Left renal cortex interstitium (tissue), 4 donors: ENCODE data around the gene TBC1D22A. TPM values are rescaled to one million over a fixed set of nuclear protein-coding genes. Genes with fewer than 3 reads are reported as not detected.

Source experiments
- DNase-seq, 4 donors: peaks; one replicate each; pipeline ENCODE4 v3.0.0-alpha.2; 2013; ENCODE audit warnings: low read depth in 4 of 4, low spot score in 2 of 4, missing footprints in 1 of 4
- polyA plus RNA-seq, 4 donors: library from polyadenylated mRNA; unstranded; fragments of 120-200 nt; gene quantifications; one replicate each; pipeline ENCODE4 v1.2.1, GENCODE V29; 2013; ENCODE audit not compliant: insufficient read length in 4 of 4

TBC1D22A gene
- polyA plus RNA-seq, 4 donors, result 17.1 to 19.2 (median 18.4) TPM

DNA sequence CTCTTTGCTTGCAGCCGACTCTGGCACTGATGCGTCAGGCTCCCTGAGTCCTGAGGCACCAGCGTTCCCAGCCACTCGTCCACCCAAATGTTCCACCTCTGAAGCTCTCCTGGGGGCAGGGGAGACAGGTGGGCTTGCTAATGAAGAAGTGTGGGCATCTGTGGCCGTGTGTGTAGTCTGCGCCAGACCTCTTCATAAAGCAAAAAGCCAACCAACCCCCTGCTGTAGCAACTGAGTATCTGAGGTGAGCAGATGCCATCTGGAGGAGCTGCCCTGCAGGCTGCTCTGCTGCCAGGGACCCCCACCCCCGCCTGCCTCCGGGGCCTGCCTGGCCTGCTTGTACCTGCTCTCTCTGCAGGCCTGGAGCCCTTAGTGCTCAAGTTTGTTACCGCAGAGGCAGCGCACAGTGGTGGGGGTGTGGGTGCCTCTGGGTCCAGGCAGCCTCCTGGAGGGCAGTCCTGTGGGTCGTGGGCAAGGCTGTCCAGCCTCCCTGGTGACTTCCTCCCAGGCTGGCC is 272.5 kb downstream of the TBC1D22A start:
- no peak for DNase-seq

DNA sequence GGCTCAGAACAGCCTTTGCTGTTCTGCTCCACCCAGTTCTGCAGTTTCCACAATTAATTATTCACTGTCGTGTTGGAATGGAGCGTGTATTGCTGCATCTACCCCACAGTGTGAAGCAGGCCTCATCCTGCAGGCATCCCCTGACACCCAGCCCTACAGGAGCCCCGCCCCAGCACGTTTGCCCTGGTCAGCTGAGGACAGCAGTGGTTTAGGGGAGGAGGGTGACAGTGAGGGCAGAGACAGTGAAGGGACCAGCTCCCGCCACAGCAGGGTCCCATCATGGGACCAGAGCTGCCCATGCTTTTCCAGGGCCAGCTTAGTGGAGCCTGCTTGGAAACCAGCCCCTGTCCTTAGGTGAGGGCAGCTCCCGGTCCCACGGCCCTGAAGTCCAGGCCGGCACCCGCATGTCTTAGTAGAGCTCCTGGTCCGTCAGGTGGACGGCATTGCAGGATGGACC is 273.0 kb downstream of the TBC1D22A start:
- no peak for DNase-seq

DNA sequence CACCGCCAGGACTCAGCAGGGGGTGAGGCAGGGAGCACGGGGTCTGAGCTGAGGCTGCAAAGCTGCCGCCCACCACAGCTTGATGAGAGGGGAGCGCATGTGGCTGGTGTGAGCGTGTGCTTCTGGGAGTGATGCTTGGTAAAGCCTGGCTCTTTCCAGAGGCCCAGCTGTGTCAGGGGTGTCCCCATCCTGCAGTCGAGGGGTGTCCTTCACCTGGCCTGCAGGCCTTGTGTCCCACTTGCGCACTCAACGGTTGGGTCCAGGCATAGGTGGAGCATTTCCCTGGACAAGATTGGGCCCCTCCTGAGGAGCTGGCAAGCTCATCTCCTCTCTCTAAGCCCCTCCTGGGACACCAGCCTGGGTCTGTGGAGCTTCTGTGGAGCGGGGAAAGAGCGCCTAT is 273.9 kb downstream of the TBC1D22A start:
- no peak for DNase-seq

DNA sequence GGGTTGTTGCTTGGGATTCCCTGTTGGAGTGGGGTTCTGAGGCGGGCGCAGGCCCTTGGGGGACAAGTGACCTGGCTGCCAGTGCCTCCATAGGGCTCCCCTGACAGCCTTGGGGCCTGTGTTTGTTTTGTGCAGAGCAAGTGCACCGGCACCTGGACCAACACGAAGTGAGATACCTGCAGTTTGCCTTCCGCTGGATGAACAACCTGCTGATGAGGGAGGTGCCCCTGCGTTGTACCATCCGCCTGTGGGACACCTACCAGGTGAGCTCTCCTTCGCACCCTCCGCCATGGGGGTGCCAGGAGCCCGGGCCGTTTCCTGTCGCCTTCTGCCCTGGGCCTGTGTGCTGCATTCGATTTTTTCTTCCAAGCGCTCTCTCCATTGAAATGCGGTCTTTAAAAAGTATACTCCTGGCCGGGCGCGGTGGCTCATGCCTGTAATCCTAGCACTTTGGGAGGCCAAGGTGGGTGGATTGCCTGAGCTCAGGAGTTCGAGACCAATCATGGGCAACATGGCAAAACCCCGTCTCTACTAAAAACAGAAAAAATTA is 274.6 kb downstream of the TBC1D22A start:
- DNase-seq, result no peak

DNA sequence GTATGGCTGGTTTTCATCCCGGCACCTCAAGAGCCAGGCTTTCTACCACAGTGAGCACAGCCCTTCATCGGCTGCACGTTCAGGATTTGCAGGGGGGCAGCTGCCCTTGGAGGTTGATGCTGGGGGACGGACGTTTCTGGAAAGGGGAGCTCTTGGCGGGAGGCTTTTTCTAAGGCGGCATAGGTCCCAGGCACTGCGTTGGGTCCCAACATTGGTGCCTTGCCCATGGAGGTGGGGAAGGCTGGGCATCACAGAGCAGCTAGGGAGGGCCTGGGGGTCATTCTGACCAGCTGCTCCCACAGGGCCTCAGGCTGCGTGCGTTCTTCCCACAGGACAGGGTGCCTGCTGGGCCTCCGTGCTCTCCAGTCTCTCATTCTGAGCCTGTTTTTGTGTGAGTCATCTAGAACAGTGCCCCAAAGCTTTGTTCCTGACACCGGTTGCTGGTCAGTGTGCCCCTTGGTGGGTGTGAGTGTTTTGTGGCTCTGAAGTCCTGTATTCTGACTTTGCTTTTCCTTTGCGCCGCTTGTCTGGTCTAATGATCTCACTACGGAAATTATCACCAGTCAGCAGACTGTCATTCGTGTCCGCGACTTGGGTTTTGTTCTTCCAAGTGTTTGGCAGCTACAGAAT is 275.9 kb downstream of the TBC1D22A start:
- no peak for DNase-seq

DNA sequence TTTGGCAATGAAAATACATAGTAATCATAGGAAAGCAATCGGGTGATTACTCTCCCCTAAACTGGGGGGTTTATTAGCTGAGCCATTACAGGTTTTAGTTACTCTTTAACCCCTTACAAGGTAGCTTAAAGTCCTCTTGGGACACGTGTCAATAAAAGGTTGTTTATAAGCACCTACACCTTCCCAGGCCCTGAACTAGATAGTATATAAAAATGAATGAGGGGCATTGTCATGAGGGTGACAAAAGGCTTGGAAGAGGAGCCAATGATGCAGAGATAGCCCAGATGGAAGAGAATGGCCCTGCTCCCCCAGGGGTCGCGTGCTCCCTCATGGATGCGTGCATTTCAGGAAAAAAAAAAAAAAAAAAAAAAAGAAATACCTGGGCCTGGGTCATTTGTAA is 276.9 kb downstream of the TBC1D22A start:
- DNase-seq, result no peak

DNA sequence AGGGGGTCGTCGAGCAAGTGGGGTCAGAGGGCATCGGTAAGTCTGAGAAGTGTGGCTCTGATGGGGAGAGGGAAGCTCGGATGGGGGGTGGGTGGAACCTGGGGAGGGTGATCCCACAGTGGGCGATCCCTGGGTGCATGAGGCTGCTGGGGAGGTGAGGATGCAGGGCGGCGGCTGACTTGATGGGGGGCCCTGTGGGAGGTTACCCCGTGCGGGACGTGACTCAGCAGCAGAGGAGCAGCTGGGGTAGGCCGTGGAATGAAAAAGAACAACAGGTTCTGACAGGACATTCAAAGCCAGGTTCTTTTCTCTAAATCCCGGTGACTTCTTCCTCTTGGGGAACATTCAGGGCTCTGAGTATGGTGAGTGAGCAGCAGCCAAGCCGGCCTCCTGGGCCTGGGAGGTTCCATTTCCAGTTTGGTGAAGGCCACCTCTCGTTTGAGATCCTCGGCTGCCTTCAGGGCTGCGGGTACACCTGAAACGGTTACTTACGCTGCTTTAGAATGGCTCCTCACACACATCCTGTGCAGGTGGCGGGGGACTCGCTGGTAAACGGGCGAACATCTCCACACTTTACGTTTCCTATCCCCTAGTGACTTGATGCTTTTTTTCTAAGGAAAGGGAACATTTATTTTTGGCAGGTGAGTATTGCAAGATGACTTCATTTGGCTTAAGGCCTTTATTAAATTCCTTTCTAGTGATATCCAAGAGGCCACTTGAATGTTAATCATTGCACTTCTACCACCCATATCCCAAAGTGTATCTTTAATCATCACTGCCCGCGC is 278.2 kb downstream of the TBC1D22A start:
- no peak for DNase-seq

DNA sequence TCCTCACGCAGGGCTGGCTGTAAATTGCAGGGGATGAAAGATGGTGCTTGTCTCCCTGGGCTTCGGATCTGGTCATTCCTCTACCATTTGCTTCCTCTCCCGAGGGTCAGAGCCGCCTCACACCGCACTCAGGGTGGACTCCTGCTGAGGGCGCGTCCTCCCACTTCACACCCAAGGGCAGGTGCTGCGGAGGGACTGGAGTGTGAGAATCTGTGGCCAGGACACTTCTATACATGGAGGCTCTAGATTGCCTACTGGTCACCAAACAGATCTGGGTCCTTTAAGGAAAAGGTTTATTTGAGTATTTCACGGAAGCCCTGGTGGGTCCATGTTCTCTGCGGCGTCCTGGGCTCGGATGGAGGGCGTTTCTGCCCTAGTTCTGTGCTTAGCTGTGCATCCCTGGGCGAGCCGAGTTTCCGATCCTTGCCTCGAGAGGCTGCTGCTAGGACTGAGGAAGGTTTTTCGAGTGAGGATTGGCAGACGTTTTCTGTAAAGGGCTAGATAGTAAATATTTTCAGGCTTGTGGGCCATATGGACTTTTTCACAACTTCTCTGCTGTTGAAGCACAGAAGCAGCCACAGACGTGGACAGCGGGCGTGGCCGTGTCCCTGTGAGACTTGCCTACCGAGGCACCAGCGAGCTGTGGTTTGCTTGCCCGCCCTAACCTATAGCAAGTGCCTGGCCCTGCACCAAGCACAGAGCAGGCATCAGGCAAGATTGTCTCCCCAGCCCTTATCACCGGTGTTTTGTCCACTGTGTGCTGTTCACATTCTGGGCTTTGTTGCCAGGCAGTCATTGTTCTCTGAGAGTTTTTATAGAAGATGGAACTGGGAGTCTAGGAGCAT is 279.0 kb downstream of the TBC1D22A start:
- no peak for DNase-seq

DNA sequence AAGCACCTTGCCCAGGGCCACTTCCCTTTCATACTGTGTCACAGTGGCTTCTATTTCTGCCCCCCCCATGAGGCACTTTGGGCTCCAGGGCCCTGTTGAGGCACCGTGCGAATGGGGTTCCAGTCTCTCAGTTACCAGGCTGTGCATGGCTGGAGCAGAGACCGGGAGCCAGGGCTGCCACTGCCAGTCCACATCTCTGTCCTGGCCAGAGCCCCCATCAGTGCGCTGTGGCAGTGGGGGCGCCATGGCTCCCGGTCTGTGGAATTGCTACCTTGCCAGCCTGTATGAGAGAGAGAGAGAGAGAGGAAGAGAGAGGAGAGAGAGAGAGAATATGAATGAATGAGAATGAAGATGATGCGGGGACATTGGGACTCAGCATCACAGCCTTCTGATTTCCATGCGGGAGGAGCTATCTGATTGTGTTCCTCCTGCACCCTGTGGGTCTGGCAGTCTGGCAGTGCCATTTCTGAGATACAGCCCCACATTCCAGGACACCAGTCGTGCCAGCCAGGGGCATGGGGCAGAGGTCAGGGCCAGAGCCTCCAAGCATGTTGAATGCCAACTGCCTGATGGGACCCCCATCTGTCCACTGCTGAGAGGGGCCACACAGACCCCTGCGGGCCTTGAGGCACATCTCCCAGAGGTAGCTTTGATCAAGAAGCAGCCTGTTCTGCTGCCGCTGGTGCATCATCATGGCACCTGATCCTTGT is 279.8 kb downstream of the TBC1D22A start:
- no peak for DNase-seq

DNA sequence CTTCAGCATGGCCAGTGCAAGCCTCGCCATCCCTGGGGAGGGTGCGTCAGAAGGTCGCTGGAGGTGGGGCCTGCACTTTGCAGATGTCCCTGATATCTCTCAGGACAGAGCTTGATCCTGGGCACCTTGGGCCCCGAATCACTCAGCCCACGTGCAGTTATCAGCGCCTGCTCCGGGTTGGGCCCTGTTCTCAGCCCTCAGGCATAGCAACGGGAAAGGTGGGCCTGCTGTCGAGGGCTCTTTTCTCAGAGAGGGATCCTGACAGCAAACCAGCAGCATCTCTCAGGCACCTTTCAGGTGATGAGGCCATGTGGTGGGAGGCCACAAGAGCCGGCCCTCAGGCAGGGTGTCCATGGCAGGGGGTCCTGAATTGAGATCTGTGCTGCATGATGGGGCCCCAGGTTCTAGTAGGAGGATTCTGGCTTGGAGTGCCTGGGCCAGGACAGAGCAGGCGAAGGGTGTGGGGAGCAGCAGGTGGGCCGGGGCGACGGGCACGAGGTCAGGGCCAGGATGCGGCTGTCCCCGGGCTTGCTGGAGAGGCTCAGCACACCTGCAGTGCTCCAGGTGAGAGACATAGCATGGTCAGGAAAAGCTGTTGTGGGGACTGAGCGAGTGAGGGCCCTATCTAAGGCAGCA is 280.5 kb downstream of the TBC1D22A start:
- no peak for DNase-seq

DNA sequence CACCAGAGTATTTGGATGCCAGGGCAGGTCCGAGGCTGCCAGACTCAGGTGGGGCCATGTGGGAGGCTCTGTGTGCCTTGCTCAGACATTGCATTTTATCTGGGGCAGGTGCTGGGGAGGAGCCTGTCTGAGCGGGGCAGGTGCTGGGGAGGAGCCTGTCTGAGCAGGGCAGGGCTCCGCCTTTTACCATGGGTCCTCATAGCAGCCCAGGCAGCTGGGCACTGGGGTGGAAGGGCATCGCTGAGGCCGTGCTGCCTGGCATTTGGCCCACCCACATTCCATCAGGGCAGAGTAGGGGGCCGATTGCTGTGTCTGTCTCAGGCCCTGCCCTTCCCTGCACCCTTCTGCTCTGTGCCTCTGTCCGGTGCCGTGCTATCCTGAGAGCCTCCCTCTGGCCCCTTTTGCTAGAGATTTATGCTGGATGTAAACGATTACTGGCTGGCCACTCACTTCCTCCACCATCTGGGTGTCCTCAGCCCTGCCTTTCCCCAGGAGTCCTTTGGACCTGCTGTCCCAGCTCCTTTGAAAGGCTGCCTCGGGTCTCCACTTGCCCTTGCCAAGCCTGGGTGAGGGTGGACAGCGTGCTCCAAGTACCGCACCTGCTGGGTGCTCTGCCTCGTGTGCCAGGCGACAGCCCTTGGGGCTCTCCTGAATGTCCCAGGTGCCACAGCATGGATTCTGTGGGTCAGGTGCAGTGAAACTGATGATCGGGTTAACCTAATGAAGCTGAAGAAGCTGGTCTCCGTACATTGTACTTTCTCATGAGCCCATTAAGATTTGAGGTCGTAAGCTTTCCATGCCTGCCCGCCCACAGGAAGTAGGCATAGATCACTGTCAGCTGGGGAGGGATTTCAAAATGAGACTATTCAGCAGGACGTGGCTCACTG is 281.6 kb downstream of the TBC1D22A start:
- peak in 1 of 4 donors; percentile 63 for DNase-seq

DNA sequence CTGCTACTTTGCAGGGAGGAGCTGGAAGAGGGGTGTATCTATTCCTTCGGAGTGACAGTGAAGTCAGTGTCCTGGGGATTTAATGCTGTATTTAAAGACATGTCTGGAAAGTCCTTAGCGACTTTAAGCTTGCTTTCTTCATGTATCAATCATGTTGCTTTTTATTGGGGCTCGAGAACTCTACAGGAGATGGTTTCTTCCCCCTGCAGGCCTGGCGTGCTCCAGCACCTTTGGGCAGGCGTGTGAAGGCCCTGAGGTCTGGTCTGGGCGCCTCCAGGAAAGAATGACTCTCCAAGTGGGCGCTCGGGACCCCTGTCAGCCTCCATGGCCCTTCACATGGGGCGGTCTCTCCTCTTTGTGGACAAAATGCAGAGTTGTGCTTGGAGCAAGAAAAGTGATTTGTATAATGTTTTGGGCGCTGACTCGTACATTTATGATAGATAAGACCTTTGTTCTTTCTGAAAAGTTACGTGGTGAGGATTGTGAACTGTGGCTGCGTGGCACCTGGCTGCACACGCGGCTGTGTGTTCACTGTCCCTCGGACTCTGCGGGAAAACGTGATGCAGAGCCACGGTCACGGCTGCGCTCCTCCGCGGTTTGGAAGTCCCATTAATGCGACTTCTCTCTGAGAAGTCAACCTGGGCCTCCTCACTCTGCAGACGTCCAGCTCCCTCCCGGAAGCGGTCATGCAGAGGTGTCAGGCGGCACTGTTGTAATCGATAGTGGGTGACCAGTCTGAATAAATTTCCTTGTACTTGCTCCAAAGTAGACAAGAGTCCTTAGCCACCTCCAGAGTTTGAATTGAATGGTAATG is 282.5 kb downstream of the TBC1D22A start:
- no peak for DNase-seq

DNA sequence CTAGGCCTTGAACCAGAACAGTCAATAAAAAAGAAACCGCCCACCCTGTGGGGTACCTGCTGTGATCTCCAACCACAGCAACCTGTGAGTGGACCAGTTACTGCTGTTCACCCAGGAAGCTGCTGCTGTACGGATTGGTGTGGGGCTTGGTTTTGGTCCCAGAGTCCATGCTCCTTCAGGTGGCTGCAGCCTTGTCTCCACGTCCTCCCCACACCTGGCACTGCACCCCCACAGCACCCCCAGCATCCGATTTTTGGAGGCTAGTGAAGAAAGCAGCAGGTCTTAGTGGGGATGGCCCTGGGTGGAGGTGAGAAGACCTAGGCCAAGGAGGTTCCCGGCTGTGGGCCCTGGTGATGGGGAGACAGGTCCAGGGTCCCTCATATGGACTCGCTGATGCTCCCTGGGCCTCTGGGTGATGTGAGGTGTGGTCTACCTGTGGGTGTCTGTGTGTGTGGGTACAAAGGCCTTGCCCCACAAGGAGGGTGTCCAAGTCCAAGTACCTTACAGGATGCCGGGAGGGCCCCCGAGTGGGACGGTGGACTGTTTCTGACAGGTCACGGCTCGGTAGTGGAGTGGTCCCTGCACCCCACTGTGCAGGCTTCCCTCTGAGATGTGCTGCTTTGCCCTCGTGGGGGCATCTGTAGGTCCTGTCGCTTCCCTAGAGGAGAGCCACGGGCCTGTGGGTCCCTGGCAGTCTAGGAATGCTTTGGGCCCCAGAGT is 283.4 kb downstream of the TBC1D22A start:
- no peak for DNase-seq

DNA sequence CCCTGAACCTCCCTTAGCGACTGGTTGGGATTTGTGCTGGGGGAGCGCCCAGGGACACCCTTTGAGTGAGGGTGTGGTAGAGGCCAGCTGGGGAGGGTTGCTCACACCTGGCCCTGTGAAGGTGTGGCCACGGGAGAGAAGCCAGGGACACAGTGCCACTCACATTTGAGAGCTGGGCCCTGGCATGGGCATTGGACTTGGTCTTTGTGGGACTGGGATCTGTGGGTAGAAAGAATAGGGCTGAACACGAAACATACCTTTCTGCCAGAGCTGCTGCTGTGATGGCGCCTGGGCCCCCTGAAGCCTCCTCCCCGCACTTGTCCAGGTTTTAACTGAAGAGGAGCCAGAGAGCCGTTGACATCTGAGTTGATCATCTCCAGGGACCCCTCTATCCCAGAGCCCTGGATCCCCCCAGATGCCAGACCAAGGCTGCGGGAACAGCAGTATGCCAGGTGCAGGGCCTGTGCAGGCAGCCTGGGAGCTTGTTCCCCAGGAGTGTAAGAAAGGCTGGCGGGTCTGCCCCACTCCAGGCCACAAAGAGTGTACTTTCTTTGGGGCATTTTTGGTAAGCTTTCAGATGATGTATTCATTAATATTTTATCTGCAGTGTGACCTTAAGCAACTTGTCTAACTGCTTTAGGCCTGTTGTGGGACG is 284.1 kb downstream of the TBC1D22A start:
- DNase-seq, result no peak

DNA sequence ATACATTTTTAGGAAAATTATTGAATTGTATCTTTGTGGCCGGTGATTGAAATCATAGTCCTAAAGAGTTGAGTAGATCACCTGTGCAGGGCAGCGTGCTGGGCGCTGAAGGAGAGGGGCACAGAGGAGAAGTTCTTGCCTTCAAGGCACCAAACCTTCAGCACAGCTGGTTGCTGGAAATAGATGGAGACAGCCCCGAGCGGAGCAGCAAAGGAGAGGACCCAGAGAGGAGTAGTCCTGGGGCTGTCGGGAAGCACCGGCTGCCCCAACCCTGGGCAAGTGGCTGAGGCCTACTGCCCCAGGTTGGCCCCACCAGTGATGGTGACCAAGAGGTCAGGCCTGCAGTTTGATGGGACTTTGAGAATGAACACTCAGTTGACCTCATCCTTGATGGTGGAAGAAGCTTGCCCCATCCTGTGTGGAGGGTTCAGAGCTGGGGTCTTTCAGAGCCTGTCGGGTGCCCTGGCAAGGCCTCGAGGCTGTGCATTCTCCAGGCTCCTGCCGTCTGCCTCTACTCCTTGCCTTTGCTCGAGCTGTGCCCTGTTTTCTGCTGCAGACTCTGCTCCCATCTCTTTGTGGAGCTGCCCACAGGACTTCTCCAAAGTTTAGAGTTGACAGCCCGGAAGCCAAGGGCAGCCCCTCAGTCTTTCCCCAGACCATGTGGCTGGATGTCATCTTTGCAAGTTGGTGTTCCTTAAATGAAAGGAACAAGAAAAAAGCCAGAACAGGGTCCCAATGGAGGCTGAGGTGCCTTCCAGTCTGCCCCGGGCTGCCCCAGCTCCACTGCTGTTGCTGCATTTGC is 285.1 kb downstream of the TBC1D22A start:
- no peak for DNase-seq
